NCI-H460 (cell line): ENCODE results near the gene GAL3ST2. TPM values are rescaled to one million over a fixed set of nuclear protein-coding genes. Genes with fewer than 3 reads are reported as not detected.
"Not testable (repeated sequence)": the region's sequence is repeated elsewhere in the genome, so short reads cannot be mapped to it uniquely, and the experiment has no call there.

Source experiments
- DNase-seq: peaks from one replicate; pipeline ENCODE4 v3.0.0-alpha.2; 2016; ENCODE audit warnings: low read depth; ENCODE audit errors: extremely low read depth
- total RNA-seq: library from RNA; depleted of rRNA; stranded (reverse); fragments of >200 nt; shearing (Covaris generic); gene quantifications from 2 replicates; pipeline ENCODE4 v1.2.3, GENCODE V29; 2014

The GAL3ST2 gene
- total RNA-seq, 1 experiment from 2014 or later: 0.10 TPM

DNA sequence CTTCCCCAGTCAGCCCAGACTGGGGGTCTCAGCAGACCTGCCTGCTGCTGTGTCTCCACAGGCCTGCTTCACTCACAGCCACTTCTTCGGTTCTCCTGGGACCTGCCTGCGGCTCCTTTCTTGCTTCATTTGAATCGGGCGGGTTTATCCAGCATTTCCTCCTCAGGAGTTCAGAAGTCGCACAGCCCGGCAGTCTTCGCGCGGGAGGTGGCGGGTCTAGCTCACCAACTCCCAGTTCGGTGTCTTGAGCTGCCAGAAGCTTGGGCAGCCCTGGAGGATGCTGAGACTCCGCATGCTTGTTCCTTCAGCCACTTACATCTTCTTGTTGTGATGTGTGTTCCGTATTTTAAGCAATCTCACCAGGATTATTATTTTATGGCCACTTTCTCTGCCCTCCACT, 31.3 kb upstream of the GAL3ST2 start:
- DNase-seq: no peak

DNA sequence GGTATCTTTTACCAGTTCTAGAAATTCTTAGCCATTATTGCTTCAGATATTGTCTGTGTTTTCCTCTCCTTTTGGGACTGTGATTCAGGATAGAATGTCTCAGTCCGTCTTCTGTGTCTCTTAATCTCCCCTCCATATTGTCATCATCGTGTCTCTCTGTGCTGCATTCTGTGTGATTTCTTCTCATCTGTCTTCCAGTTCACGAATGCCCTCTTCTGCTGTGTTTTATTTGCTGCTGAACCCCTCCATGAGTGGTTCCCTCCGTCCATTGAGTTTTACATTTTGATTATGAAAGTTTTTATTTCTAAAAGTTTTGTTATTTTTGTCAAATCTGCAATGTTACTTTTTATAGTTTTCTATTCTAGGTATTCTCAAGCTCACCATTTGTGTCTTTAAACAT, 30.5 kb upstream of the GAL3ST2 start:
- no peak for DNase-seq

DNA sequence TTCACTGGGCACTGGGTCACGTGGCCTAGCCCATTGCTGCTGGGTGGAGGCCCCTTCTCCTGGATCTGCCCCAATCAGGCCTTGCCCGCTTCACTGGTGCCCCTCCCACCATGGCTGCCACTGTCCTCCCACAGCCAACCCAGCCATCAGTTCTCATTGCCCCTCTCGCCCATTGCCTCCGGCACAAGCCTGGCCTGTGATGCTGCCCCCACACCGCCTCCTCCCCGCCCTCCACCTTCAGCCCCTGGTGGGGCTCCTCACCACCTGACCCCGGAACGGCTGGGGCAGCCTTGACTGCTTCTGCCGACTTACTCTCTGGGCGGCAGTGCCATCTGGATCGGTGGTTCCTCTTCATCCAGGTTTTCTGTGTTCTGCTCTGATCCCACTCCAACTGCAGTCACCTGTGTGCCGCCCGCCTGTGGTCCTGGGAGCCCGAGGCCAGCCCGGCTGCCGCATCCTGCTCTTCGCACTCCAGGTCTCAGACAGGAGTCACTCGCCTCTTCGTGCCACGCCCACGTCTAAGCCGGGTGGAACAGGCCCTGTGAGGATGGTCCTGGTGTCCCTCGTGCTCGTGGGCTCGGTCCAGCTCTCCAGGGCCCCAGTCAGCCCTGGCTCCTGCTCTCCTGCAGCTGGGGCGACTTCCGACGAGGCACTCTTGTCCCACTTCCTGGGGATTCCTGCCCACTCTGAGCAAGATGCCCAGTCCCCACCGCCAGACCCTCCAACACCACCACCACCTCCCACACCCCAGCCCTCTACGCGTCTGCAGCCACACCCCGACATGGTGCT, 28.0 kb upstream of the GAL3ST2 start:
- DNase-seq: no peak

DNA sequence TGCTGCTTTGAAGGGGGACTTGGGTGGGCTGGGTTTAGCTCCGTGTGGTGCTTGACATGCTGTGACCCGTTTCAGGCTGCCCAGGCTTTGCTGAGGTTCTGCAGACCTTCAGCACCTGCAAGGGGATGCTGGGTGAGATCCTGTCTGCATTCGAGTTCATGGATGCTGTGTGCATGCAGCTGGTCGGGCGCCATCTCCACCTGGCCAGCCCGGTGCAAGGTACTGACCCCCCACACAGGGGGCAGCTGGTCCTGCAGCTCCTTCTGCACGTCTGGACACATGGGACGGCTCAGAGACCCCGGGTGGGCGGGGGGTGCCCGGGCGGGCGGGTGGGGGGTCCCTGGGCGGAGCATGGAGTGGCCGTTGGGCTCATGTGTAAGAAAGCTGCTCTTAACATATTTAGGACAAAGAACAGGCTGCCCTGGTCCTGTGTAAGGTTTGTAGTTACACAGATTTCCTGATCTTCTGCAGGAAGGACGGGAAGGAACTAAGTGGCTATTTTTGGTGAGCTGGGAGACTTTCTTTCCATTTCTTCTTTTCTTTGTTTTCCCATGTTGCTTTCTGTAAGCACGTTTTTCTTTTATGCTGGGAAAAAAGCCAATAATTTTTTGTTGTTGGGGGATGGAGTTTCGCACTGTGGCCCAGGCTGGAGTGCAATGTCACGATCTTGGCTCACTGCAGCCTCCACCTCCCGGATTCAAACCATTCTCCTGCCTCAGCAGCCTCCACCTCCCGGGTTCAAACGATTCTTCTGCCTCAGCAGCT, 26.4 kb upstream of the GAL3ST2 start:
- no peak for DNase-seq

DNA sequence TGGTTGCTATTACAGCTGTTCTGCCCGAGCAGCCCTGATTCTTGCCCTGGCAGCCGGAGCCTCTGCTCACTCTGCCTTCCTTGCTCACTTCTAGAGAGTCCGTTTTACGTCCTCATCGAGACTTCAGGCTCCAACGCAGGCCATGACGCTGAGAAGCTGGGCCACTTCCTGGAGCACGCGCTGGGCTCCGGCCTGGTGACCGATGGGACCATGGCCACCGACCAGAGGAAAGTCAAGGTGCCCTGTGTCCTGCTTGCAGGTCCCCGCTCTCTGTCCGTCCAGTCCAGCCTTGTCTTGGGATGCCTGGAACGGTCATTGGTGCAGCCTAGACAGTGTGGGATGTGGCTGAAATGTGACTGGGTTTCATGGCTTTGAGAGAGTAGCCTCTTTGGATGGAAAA, 25.5 kb upstream of the GAL3ST2 start:
- no peak for DNase-seq

DNA sequence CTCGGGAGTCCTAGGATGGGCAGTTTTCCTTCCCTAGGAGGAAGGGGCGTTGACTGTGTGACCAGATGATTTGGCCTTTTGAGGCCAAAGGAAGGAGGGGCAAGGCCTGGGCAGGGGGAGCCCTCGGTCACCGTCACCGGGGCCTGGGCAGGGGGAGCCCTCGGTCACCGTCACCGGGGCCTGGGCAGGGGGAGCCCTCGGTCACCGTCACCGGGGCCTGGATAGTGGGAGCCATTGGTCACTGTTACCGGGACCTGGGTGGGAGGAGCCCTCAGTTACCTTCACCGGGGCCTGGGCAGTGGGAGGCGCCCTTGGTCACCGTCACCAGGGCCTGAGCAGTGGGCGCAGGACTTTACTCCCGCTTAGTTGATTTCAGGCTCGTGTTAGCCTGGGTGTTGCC, 24.8 kb upstream of the GAL3ST2 start:
- no peak for DNase-seq

DNA sequence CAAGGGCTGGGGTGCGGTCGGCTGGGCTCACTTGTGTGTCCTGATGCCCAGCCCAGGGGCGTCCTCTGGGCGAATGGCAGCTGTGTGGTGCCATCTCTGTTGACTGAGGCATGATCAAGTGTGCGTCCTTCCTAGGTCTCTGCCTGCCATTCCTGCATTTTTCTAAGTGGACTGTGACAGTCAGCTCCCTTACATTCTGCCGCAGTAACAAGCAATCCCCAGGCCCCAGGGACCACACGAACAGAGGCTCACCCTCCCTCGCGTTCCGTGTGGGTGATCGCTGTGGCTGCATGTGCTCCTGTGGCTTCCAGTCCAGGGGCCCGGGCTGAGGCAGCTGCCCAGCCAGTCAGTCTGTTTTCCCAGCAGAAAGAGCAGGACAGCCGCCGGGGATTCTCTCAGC, 24.4 kb upstream of the GAL3ST2 start:
- DNase-seq: no peak

DNA sequence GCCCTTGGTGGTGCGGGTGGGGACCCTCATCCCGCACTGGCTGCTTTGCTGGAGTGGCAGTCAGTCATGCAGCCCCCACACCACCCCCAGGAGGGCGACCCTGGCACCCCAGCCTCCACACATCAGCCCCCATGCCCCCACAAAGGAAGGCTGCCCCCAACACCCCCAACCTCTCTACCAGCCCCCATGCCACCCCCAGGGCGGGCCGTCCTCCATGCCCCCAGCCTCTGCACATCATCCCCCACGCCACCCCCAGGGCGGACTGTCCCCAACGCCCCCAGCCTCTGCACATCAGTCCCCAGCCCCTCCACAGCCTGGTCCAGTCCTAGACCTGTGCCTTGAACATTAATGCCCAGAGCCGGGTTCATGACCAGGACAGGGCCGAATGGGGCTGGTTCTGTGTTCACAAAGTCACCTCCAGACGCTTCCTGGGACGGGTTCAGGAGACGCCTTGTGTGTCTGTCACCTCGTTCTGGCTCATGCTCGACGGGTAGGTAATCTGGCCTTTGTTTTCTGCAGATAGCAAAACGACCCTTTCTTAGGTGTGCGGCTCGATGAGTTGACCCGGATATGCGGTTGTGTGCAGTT, 23.8 kb upstream of the GAL3ST2 start:
- DNase-seq: no peak

DNA sequence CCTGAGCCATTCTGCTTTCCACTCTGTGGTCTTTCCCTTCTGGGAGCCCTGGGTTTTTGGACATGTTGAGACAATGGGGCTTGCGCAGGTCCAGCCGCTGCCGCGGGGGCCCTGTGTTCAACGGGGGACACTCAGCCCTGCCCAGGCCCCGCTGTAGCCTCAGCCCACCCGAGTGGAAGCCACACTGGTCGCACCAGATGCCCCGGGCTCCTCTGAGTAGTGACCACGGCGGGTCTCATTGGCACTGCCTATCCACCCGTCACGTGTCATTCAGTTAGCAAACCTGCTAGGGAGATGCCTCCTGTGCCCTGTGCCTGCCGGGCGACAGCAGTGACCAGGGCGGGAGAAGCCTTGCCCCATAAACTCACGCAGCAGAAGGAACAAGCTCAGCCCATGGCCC, 23.1 kb upstream of the GAL3ST2 start:
- no peak for DNase-seq

DNA sequence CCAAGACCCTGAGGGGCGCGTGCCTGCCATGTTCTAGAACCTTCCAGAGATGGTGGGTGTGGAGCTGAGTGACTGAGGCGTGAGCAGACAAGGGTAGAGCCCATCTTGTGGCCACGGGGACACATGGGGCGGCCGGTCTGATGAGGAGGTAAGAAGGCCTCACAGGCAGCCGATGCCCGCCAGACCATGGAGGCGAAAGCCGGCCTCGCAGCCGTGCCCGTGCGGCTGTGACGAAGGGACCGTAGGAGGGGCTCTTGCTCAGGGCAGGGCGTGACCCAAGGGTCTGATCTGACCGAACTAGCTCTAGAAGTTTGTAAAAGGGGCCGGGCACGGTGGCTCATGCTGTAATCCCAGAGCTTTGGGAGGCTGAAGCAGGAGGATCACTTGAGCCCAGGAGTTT, 22.6 kb upstream of the GAL3ST2 start:
- DNase-seq: no peak

DNA sequence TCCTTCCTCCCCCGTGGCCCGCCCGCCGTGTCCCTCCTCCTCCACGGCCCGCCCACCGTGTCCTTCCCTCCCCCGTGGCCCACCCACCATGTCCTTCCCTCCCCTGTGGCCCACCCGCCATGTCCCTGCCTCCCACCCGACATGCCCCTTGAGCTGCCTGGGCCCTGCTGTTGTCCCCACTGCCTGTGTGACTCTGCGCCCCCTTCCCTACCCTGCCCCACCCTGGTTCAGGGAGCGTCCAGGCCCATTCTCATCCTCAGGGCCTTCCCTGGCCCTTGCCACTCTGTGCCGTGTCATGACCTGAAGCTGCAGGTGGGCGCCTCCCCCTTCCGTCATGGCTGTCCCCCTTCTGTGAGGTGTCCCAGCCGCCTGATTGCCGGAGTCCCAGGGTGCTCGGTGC, 21.5 kb upstream of the GAL3ST2 start:
- no peak for DNase-seq

DNA sequence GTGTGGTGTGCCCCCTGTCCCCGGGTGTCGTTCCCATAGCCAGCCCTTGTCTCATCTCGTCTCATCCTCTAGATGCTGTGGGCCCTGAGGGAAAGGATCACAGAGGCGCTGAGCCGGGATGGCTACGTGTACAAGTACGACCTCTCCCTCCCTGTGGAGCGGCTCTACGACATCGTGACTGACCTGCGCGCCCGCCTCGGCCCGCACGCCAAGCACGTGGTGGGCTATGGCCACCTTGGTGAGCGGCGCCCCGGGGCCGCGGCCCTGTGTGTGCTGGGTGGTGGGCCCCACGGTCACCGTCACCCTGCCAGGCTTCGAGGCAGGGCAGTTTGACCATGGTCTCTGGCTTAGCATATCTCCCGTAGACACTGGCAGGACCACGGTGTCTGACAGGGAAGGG, 20.8 kb upstream of the GAL3ST2 start:
- DNase-seq: no peak

DNA sequence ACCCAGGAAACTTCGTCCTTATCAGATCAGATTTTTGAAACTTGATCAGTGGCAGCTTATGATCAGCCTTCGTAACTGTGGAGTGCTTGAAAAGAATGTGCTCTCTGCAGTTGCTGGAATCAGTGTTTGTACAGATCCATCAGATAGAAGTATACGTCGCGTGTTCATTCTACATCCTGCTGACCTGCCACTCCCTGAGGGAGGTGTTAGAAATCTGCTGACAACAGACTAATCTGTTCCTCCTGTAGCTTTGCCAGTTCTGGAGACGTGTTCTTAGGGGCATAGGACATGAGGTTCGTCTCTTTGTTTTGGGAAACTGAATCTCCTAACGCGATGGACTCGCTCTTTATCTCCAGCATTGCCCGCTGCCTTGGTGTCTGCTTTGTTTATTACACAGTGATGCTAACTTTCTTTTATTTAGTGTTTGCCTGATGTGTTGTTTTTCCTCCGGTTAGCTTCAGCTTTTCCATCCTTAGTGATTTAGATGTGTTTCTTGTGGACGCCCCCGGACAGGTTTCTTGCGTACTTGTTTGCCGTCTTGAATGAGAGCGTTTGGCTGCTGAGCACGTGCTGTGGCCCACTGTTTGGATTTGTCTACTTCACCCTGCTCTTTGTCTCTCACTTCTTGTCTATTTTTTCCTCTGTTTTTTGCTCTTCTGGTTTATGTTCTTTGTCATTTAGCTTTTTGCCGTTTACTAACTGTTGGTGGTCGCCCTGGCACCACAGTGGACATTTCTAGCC, 17.4 kb upstream of the GAL3ST2 start:
- no peak for DNase-seq

DNA sequence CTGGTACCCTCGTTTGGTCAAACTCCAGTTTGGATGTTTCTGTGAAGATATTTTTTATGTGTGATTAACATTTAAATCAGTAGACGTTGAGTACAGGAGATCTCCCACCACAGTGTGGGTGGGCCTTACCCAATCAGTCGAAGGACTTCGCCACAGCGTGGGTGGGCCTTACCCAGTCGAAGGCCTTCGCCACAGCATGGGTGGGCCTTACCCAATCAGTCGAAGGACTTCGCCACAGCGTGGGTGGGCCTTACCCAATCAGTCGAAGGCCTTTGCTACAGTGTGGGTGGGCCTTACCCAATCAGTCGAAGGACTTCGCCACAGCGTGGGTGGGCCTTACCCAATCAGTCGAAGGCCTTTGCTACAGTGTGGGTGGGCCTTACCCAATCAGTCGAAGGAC, 16.7 kb upstream of the GAL3ST2 start:
- DNase-seq: not testable (repeated sequence)

DNA sequence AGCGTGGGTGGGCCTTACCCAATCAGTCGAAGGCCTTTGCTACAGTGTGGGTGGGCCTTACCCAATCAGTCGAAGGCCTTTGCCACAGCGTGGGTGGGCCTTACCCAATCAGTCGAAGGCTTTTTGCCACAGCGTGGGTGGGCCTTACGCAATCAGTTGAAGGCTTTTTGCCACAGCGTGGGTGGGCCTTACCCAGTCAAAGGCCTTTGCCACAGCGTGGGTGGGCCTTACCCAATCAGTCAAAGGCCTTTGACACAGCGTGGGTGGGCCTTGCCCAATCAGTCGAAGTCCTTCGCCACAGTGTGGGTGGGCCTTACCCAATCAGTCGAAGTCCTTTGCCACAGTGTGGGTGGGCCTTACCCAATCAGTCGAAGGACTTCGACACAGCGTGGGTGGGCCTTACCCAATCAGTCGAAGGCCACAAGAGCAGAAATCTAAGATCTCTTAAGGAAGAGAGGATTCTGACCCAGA, 16.3 kb upstream of the GAL3ST2 start:
- no peak for DNase-seq

DNA sequence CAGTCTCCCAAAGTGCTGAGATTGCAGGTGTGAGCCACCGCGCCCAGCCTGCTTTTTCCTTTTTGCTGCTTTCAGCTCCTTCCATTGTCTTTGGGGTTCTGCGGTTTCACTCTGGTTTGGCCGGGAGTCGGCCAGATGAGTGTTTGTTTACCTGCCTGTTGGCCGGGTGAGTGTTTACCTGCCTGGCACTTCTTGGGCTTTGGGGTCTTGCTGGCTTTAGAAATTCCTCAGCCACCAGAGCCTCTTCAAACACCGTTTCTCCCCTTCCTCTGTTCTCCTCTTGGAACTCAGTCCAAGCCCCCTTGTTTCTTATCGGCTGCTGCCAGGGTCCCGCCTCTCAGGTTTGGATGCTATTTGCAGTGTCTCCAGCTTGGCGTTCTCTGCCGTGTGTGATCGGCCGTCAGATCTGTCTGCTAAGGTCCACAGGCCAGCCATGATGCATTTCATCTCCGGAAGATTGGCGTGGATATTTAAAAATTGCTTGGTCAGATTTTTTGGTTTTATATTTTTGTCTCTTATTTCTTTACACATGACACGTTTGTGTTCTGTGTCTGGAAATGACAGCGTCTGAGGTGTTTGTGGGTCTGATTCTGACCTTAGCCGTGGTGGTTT, 14.2 kb upstream of the GAL3ST2 start:
- no peak for DNase-seq

DNA sequence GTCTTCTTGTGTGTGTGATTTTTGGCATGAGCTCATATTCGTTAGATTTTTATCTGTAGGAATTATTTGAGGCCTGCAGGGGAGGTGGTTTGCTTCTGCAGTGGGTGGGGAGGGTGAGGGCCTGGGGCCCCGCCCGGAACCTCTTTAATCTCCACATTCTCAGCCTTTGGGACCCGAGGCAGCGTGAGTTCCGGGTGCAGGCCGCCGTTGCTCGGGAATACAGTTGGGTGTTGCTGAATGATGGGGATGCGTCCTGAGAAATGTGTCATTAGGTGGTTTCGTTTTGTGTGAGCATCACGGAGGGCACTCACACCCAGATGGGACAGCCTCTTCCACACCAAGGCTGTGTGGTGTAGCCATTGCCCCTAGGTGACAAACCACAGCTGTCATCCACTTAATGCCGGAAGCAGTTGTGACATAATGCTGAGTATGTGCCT, 13.7 kb upstream of the GAL3ST2 start:
- no peak for DNase-seq

DNA sequence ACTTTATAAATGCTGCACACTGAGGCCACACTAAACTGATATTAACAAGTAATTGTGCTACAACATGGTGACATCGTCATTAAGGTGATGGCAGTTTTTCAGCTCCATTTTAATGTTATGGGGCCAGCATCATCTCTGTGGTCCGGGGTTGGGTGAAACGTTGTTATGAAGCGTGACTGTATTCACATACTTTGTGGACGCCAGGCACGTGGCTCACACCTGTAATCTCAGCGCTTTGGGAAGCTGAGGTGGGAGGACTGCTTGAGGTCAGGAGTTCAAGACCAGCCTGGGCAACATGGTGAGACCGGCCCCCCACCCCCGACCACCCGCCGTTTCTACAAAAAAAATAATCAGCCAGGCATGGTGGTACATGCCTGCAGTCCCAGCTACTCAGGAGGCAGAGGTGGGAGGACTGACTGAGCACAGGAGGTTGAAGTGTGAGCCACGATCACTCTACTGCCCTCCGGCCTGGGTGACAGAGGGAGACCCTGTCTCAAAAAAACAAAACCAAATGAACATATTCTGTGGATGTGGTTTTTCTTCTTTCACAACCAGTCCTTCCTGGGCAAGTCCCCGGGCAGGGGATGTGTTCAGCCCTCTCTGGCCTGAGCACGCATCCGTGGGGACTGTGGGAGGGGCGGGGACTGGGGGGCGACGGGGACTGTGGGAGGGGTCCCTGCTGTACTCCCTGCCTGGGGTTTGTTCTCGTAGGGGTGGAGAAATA, 12.9 kb upstream of the GAL3ST2 start:
- no peak for DNase-seq

DNA sequence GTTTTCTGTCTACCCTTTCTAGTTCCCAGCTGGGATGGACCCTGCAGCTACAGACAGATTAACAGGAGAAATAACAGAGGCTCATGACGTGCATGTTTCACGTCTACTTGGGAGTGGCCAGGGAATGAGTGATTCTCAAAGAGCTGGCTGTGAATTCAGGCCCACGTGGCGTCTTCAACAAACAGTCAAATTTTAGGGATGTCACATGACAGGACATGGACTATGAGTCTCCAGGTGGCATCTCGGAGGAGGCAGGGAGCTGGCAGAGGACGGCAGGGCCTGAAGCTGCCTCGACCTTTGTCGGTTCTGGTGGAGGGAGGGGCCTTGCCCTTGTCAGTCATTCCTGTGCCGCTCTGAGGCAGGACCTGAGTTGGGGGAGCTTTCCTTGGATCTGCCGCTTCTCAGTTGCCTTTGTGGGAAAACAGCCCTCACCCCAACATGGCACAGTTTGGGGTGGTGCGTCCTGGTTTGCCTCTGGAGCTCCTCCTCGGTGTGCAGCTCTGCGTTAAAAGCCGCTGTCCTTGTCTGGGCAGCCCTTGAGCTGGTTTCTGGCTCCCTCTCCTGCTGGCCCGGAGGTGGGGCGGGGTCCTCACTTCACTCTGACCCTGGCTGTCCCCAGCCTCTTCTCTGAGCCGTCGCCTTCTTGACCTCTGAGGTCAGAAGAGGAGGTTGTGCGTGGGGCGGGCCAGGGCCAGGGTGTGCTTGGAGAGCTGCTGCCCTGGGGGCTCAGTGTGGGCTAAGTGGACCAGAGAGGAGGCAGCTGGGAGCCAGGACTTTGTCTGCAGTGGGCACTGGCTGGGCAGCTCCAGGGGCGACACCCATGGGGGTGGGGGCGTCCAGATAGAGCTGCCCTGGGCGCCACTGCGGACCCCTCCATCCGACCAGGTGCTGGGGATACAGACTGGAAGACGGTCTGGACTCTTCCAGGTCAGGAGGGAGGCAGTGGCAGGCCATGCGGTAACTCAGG, 12.1 kb upstream of the GAL3ST2 start:
- no peak for DNase-seq
